Measurements from ENCODE around the gene MYEOV. TPM values are rescaled to one million over a fixed set of nuclear protein-coding genes. Genes with fewer than 3 reads are reported as not detected.

Gene MYEOV
- total RNA-seq, 4 donors from 2014 or later = 0.55 to 1.1 TPM; not detected in 2

DNA sequence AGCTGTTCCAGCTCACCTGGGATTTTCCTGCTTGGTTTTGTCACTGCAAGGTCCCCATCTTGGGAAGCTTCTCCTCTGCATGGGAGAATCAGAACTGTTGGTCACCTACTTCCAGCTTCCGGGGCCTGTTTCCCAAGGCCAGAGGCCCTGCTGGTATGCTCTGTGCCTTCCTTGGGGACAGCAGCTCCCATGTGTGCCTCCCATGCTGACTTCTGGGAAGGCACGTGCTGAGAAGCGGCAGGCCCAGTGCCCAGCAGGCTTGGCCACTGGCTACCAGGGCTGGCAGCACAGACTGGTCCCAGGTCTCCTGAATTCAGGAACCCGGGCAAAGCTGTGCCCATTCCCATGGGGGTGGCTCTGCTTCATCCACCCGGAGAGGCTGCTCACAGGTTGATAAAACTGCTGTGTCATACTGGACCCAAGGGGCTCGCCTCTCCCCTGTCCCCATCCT, 33.8 kb downstream of the MYEOV start:
- Histone ChIP-seq H3K27ac (no peak overlapping the region), H3K27me3 (no peaks in the 10 kb centered on the region), H3K9me3 (no peaks in the 10 kb centered on the region), H3K4me1 (no peaks in the 10 kb centered on the region), H3K4me3 (no peak overlapping the region), H3K36me3 (no peaks in the 10 kb centered on the region)
- DNase-seq = no peak
- in situ Hi-C loops (cut with MboI; ENCODE audit: low pct_ligation_motif_present in 1 of 4, low pct_unique_long_range_greater_than_20kb in 1 of 4, low sequenced_read_pairs in 3 of 4) (no loop called here), intact Hi-C loops (cut with DNase I; ENCODE audit: low total_unique reads) (no loop called here)
- TF ChIP-seq, protein P1, sequence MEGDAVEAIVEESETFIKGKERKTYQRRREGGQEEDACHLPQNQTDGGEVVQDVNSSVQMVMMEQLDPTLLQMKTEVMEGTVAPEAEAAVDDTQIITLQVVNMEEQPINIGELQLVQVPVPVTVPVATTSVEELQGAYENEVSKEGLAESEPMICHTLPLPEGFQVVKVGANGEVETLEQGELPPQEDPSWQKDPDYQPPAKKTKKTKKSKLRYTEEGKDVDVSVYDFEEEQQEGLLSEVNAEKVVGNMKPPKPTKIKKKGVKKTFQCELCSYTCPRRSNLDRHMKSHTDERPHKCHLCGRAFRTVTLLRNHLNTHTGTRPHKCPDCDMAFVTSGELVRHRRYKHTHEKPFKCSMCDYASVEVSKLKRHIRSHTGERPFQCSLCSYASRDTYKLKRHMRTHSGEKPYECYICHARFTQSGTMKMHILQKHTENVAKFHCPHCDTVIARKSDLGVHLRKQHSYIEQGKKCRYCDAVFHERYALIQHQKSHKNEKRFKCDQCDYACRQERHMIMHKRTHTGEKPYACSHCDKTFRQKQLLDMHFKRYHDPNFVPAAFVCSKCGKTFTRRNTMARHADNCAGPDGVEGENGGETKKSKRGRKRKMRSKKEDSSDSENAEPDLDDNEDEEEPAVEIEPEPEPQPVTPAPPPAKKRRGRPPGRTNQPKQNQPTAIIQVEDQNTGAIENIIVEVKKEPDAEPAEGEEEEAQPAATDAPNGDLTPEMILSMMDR (IDR thresholded peaks at IDR 0.05) = no peak
- TF ChIP-seq EP300 (IDR thresholded peaks at IDR 0.05; ENCODE audit: low read depth) = no peak
- TF ChIP-seq POLR2A (IDR thresholded peaks at IDR 0.05) = no peak
- TF ChIP-seq POLR2AphosphoS5 (IDR thresholded peaks at IDR 0.05) = no peak
- 89% methylated on average over 6 of the region's 6 CpGs; no CpG with 5 or more reads in 1 of the 2 donors for WGBS, 2 donors (ENCODE audit: low coverage in 1 of 2)

DNA sequence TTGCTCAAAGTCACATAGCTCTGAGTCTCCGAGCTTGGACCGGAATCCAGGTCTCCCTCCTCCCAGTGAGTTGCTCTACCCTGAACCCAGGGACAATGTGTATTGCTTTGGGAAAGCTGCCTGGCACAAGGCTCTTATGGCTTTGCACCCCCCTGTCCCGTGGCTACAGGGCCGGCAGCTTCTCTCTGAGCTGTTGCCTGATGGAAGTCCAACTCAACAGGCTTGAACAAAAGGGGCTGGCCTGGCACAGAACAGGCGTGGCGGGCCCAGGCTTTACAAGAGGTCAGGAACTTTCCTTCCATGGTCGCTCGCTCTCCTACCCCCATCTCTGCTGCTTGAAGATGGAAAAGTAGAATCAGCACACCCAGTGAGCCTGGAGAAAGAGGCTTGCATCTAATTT, 34.3 kb downstream of the MYEOV start:
- no peaks in the 10 kb centered on the region for H3K9me3 ChIP-seq
- H3K4me1 ChIP-seq = no peaks in the 10 kb centered on the region
- TF ChIP-seq, protein P1 (IDR thresholded peaks at IDR 0.05) = no peak
- TF ChIP-seq EP300 (IDR thresholded peaks at IDR 0.05; ENCODE audit: low read depth) (no peak), POLR2A (IDR thresholded peaks at IDR 0.05) (no peak), POLR2AphosphoS5 (IDR thresholded peaks at IDR 0.05) (no peak)
- WGBS, 2 donors (ENCODE audit: low coverage in 1 of 2) = 91 to 100% methylated on average over 1 to 8 of the region's 8 CpGs
- in situ Hi-C loops (cut with MboI; ENCODE audit: low pct_ligation_motif_present in 1 of 4, low pct_unique_long_range_greater_than_20kb in 1 of 4, low sequenced_read_pairs in 3 of 4) (no loop called here), intact Hi-C loops (cut with DNase I; ENCODE audit: low total_unique reads) (no loop called here)
- H3K4me3 ChIP-seq = no peak overlapping the region
- H3K27me3 ChIP-seq = no peaks in the 10 kb centered on the region
- no peak overlapping the region for H3K27ac ChIP-seq
- DNase-seq = no peak
- H3K36me3 ChIP-seq = no peaks in the 10 kb centered on the region

DNA sequence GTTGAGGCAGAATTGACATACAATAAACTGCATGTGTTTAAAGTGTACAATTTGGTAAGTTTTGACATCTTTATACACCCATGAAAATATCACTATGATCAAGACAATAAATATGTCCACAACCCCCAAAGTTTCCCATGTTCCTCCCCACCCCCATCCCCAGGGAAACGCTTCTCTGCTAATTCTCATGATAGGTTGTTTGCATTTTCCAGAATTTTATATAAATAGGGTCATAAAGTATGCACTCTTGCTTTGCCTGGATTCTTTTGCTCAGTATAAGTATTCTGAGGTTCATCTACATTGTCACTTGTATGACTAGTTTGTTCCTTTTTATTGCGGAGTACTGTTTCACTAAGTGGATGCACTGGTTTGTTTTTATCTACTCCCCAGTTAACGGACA, 35.6 kb downstream of the MYEOV start:
- no peaks in the 10 kb centered on the region for H3K27me3 ChIP-seq
- no peaks in the 10 kb centered on the region for H3K9me3 ChIP-seq
- no peaks in the 10 kb centered on the region for H3K36me3 ChIP-seq
- intact Hi-C loops (cut with DNase I; ENCODE audit: low total_unique reads) (no loop called here), in situ Hi-C loops (cut with MboI; ENCODE audit: low pct_ligation_motif_present in 1 of 4, low pct_unique_long_range_greater_than_20kb in 1 of 4, low sequenced_read_pairs in 3 of 4) (no loop called here)
- TF ChIP-seq POLR2A (IDR thresholded peaks at IDR 0.05) (no peak), POLR2AphosphoS5 (IDR thresholded peaks at IDR 0.05) (no peak), EP300 (IDR thresholded peaks at IDR 0.05; ENCODE audit: low read depth) (no peak)
- TF ChIP-seq, protein P1 (IDR thresholded peaks at IDR 0.05) = no peak
- H3K4me1 ChIP-seq = no peaks in the 10 kb centered on the region
- WGBS, 2 donors (ENCODE audit: low coverage in 1 of 2) = 7 to 50% methylated on average over 3 of the region's 3 CpGs
- DNase-seq = no peak
- no peak overlapping the region for H3K4me3 ChIP-seq
- no peak overlapping the region for H3K27ac ChIP-seq

DNA sequence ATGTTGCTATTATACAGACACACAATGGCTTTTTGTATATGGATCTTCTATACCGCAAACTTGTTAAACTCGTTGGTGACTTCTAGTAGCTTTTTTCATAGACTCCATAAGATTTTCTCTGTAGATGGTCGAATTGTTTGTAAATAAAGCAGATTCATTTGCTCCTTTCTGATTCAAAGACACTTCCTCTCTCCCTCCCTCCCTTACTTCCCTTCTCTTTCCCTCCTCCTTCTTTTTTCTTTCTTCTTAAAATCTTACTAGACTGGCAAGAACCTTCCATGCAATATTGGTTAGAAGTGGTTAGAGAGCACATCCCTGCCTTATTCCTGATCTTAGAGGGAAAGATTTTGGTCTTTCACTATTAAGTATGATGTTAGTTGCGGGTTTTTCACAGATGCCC, 36.4 kb downstream of the MYEOV start:
- Histone ChIP-seq H3K4me3 (no peak overlapping the region), H3K9me3 (no peaks in the 10 kb centered on the region), H3K36me3 (no peaks in the 10 kb centered on the region), H3K27me3 (no peaks in the 10 kb centered on the region), H3K27ac (no peak overlapping the region), H3K4me1 (no peaks in the 10 kb centered on the region)
- no peak for TF ChIP-seq POLR2AphosphoS5 (IDR thresholded peaks at IDR 0.05)
- TF ChIP-seq EP300 (IDR thresholded peaks at IDR 0.05; ENCODE audit: low read depth) = no peak
- TF ChIP-seq POLR2A (IDR thresholded peaks at IDR 0.05) = no peak
- TF ChIP-seq, protein P1 (IDR thresholded peaks at IDR 0.05) = no peak
- DNase-seq = no peak
- 69 to 71% methylated on average over 4 of the region's 4 CpGs for WGBS, 2 donors (ENCODE audit: low coverage in 1 of 2)
- intact Hi-C loops (cut with DNase I; ENCODE audit: low total_unique reads) (no loop called here), in situ Hi-C loops (cut with MboI; ENCODE audit: low pct_ligation_motif_present in 1 of 4, low pct_unique_long_range_greater_than_20kb in 1 of 4, low sequenced_read_pairs in 3 of 4) (no loop called here)

Measured in transverse colon (tissue), 4 donors.